Kidney capillary endothelial cell (primary cell): ENCODE measurements around the gene RHOH.
"Not testable (repeated sequence)": the region's sequence is repeated elsewhere in the genome, so short reads cannot be mapped to it uniquely, and the experiment has no call there.

ENCODE experiments used
- DNase-seq: peaks from one replicate; pipeline ENCODE4 v3.0.0-alpha.2; 2018; ENCODE audit warnings: low spot score

RHOH gene

GRCh38 chr4:40262077-40262528 is 65.3 kb downstream of the RHOH start:
- DNase-seq = no peak

DNA sequence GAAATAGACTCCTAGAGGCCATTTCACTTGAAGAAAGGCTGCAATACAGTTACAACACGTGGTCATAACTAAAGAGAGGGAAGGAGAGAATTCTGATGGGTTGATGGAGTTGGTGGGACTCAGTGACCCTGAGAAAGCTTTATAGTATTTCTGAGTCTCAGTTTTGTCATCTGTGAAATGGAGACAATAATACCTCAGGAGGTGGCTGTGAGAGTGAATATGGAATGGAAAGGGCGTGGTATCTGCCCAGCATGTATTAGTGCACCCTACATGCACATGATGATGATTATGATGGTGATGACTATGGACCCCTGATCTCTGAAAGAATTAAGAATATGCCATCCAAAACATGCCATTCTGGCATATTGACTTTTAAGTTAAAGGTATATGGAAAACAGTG is 66.0 kb downstream of the RHOH start:
- DNase-seq = no peak

DNA sequence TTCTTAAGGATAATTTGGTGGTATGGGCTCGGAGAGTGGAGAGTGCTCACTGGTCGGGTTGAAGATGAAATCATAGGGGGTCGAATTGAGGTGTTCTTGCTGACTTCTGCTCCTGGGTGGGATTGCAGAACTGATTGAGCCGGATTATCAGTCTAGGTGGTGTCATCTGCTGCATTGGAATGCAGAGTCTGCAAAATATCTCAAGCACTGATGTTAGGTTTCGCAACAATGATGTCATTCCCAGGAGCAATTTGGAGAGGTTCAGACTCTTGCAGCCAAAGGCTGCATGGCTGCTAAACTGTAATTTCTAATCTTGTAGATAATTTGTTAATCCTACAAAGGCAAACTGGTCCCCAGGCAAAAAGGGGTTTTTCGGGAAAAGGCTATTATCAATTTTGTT is 67.7 kb downstream of the RHOH start:
- DNase-seq = no peak

- no peak for DNase-seq
These were observed 68.4 kb downstream of the RHOH start for GRCh38 chr4:40264995-40265909.

DNA sequence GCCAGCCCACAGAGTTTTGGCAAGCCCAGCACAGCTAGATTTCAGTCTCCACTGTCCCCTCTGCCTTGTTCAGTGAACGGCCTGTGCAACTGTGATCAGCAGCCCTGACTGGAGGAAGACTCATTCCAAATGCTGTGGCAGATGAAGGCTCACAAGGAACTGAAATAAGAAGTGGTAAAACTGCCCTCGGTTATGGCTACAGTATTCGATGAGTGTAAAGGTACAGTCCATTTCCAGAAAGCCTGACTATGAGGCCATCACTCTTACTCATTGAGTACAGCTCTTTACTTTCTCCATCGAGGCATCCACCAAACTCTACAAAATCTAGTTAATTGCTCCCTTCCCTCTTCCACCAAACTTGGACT is 69.1 kb downstream of the RHOH start:
- no peak for DNase-seq

DNA sequence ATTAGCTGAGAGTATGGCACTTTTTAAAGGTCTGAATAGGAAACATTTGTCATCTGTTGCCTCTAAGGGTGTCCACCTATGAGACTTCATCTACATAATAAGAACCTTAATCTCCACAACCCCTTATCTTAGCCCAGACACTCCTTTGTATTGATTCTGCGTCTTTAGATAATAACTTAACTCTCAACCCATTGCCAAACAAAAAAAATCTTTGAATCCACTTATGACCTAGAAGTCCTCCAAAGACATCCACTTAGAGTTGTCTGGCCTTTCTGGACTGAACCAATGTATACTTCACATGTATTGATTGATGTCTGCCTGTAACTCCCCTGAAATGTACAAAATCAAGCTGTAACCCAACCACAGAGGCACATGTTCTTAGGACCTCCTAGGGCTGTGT is 72.3 kb downstream of the RHOH start:
- no peak for DNase-seq

GRCh38 chr4:40270609-40271008 is 73.8 kb downstream of the RHOH start:
- DNase-seq = no peak

GRCh38 chr4:40275065-40275730 is 78.4 kb downstream of the RHOH start:
- no peak for DNase-seq

DNA sequence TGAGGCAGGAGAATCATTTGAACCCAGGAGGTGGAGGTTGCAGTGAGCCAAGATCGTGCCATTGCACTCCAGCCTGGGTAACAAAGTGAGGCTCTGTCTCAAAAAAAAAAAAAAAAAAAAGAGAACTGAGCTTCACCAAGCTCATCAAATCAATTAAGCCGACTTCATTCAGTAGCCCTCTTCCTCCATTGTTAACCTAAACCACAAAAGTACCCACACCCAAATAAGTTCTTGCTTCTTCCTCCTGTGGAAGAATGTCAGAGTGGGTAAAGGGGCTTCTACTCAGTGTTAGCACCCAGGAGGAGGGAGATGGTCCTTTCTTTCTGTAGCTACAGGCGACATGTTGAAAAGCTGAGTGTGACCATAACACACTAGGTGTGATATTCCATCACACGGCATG is 79.7 kb downstream of the RHOH start:
- DNase-seq = no peak

- DNase-seq = no peak
These were observed 83.8 kb downstream of the RHOH start for GRCh38 chr4:40280586-40280985.

- DNase-seq = no peak
These were observed 84.3 kb downstream of the RHOH start for GRCh38 chr4:40281099-40281498.

DNA sequence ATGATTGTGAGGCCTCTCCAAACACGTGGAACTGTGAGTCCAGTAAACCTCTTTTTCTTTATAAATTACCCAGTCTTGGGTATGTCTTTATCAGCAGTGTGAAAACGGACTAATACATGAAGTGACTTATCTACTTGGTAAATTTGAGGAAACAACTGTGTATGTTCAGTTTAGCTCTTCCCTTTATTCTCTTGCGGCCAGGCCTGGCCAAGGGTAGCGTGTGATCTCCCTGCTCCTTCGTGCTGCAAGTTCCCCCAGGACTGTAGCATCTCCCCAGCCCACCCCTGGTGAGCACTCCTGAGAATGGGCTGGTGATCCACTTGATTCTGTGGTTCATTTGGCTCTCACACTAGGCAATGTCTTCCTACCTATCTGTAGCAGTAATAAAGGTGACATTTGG is 85.1 kb downstream of the RHOH start:
- DNase-seq = no peak

- not testable (repeated sequence) for DNase-seq
These were observed 86.0 kb downstream of the RHOH start for GRCh38 chr4:40282857-40283256.

DNA sequence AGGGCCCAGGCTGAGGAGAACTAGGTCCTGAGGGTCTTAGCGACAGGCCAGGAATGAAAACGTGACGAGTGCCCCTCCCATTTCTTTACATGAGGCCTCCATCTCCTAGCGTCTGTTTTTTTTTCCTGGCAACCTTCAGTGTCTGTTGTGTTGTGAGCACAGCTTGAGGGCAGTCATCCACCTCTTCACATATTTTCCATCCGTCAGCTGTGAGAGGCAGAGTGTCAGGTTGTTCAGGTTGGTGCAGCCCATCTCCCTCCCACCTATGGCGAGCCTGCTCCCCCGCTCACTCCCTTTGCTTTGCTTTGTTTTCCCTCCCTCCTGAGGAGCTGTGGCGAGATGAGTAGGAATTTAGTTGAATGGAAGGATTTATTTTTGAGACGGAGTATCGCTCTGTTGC is 86.6 kb downstream of the RHOH start:
- no peak for DNase-seq

GRCh38 chr4:40283968-40284367 is 87.1 kb downstream of the RHOH start:
- peak; percentile 21 for DNase-seq

GRCh38 chr4:40285692-40286091 is 88.9 kb downstream of the RHOH start:
- DNase-seq = no peak

DNA sequence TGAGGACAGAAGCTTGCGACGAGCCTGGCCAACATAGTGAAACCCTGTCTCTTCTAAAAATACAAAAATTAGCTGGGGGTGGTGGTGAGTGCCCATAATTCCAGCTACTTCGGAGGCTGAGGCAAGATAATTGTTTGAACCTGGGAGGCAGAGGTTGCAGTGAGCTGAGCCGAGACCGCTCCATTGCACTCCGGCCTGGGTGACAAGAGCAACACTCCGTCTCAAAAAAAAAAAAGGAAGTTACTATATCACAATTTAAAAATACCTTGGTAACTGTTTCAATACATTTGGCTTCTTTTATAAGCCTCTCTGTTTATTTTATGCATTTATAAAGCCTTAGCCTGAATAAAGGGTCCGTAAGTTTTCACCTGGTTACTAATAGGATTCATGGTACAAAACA is 91.7 kb downstream of the RHOH start:
- no peak for DNase-seq

DNA sequence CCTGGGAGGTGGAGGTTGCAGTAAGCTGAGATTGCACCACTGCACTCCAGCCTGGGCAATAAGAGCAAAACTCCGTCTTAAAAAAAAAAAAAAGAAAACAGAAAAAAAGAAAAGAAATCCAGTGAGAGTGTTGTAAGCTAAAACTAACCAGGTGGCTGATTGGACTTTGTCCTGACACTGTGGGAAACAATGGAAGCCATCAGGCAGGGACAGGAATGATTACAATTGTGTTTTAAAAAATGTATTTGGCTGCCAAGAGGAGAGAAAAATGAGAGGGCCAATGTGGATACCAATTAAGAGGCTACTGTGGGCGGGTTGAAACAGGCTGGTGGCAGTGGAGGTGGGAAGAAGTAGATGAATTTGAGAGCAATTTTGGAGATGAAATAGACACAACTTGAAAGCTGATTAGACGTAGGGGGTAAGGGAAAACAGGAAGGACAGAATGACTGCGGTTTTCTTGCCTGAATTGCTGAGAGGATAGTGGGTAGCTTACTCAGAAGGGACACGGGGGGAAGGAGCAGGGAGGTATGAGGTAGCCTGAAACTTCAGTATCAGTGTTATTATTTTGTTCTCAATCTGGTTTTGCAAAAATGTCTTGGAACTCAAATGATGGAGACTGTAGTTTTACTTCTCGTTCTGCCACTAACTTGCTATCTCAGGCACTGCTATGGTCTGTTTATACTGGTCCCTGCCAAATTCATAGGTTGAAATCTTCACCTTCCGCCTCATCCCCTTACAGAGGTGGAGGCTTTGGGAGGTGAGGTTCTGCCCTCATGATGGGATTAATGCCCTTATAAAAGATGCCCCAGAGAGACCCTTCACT is 92.7 kb downstream of the RHOH start:
- DNase-seq = no peak

GRCh38 chr4:40290611-40291186 is 93.9 kb downstream of the RHOH start:
- DNase-seq = not testable (repeated sequence)

GRCh38 chr4:40292313-40292759 is 95.5 kb downstream of the RHOH start:
- DNase-seq = peak; percentile 40

DNA sequence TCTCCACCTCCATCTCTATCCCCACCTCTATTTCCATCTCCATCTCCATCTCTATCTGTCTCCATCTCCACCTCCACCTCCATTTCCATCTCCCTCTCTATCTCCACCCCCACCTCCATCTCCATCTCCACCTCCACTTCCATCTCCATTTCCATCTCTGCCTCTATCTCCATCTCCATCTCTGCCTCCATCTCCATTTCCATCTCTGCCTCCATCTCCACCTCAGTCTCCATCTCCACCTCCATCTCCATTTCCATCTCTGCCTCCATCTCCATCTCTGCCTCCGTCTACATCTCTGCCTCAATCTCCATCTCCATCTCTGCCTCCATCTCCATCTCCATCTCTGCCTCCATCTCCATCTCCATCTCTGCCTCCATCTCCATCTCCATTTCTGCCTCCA is 97.5 kb downstream of the RHOH start:
- DNase-seq = no peak

DNA sequence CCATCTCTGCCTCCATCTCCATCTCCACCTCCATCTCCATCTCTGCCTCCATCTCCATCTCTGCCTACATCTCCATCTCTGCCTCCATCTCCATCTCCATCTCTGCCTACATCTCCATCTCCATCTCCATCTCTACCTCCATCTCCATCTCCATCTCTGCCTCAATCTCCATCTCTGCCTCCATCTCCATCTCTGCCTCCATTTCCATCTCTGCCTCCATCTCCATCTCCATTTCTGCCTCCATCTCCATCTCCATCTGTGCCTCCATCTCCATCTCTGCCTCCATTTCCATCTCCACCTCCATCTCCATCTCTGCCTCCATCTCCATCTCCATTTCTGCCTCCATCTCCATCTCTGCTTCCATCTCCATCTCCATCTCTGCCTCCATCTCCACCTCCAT is 98.2 kb downstream of the RHOH start:
- DNase-seq = not testable (repeated sequence)
